Mucosa of descending colon (tissue), 3 donors: ENCODE data around the gene HERC5. TPM values are rescaled to one million over a fixed set of nuclear protein-coding genes. Genes with fewer than 3 reads are reported as not detected.
A peak's percentile ranks its signal among the peaks of the same experiment; 100 is the strongest.

ENCODE experiments used
- ATAC-seq: fragments of 200-7000 bp; cut with Tn5 transposase; one replicate; pipeline ENCODE4 v1.9.1; 2020; ENCODE audit warnings: mild to moderate bottlenecking, moderate library complexity
- DNase-seq, 3 donors: peaks; one replicate each; pipeline ENCODE4 v3.0.0-alpha.2; 2020
- H3K36me3 ChIP-seq: fragments of 200-600 bp; one replicate; pipeline ENCODE4 v1.8.0; 2021; ENCODE audit warnings: low read depth, mild to moderate bottlenecking
- H3K4me1 ChIP-seq: fragments of 200-600 bp; one replicate; pipeline ENCODE4 v1.8.0; 2021; ENCODE audit warnings: low read depth, mild to moderate bottlenecking
- H3K4me3 ChIP-seq: fragments of 200-600 bp; one replicate; pipeline ENCODE4 v1.8.0; 2021; ENCODE audit warnings: mild to moderate bottlenecking
- H3K9me3 ChIP-seq: fragments of 200-600 bp; one replicate; pipeline ENCODE4 v1.8.0; 2021; ENCODE audit warnings: mild to moderate bottlenecking
- intact Hi-C, 2 donors: fragments of 100-400 bp; cut with DNase I in 1 of 2; cut with micrococcal nuclease in 1 of 2; formaldehyde crosslinking; loops; one replicate each; pipeline versions ENCODE4 v1.11.0 to v1.11.1; 2022; cut with DNase I, micrococcal nuclease
- total RNA-seq, 3 donors: library from RNA; stranded (reverse); fragmentation: NEBNext Ultra II Directional in 2 of 3; extraction: Animal tissue kit (Norgen Biotek cat#: 25700) in 2 of 3; gene quantifications; one replicate each; pipeline versions ENCODE4 v1.2.1 to v1.2.4, GENCODE V29; 2021 to 2023
- TF ChIP-seq, protein P1 (sequence below): fragments of 200-600 bp; IDR thresholded peaks from one replicate; pipeline ENCODE4 v1.8.0; 2022; ENCODE audit warnings: antibody characterized with exemption, mild to moderate bottlenecking
- donor health status: DM: no; HTN: no; CAD: no; lungs with moderate emphysema.
- donor health status: DM: no; HTN: no; CAD: no.
- donor health status: DM: no; HTN: yes; CAD: no.

The HERC5 gene
- total RNA-seq, 3 donors from 2014 or later, result 1.8 to 4.0 (median 1.9) TPM

DNA sequence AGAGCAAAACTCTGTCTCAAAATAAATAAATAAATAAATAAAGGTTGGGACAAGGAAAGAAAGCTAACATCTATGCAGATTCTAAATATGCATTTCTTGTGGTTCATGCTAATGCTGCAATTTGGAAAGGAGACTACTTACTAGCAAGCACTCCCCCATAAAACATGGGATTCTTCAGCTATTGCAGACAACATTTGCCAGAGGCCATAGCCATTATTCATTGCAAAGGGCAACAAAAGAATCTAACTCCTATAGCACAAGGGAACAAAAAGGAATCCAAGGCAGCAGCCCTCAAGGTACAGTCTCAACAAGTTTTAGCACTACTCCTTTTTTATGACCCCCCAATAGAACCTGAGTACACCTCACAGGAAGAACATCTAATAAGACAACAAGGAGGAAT, 8.0 kb upstream of the HERC5 start:
- DNase-seq (no peak), ATAC-seq (no peak)
- TF ChIP-seq, protein P1, sequence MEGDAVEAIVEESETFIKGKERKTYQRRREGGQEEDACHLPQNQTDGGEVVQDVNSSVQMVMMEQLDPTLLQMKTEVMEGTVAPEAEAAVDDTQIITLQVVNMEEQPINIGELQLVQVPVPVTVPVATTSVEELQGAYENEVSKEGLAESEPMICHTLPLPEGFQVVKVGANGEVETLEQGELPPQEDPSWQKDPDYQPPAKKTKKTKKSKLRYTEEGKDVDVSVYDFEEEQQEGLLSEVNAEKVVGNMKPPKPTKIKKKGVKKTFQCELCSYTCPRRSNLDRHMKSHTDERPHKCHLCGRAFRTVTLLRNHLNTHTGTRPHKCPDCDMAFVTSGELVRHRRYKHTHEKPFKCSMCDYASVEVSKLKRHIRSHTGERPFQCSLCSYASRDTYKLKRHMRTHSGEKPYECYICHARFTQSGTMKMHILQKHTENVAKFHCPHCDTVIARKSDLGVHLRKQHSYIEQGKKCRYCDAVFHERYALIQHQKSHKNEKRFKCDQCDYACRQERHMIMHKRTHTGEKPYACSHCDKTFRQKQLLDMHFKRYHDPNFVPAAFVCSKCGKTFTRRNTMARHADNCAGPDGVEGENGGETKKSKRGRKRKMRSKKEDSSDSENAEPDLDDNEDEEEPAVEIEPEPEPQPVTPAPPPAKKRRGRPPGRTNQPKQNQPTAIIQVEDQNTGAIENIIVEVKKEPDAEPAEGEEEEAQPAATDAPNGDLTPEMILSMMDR, result no peak
- Histone ChIP-seq H3K36me3 (no peaks in the 10 kb centered on the region), H3K4me3 (no peak overlapping the region), H3K9me3 (no peaks in the 10 kb centered on the region), H3K4me1 (no peaks in the 10 kb centered on the region)
- intact Hi-C loops, result no loop called here

DNA sequence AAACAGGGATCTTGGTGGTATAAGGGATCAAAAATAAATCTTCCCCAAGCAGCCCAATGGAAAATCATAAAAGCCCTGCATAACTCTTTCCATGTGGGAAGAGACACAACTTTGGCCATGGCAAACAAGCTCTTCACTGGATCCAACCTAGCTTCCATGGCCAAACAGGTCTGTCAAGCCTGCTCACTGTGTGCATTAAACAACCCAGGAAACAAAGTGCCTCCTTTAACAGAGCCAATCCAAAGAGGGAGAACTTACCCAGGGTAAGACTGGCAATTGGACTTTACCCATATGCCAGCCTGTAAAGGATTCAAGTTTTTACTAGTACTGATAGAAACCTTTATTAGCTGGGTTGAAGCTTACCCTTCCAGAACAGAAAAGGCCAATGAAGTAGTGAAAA, 7.6 kb upstream of the HERC5 start:
- TF ChIP-seq, protein P1, result no peak
- Histone ChIP-seq H3K4me3 (no peak overlapping the region), H3K36me3 (no peaks in the 10 kb centered on the region), H3K9me3 (no peaks in the 10 kb centered on the region), H3K4me1 (no peaks in the 10 kb centered on the region)
- intact Hi-C loops, result no loop called here
- DNase-seq (peak in 1 of 3 donors; percentile 19), ATAC-seq (peak; percentile 78)

DNA sequence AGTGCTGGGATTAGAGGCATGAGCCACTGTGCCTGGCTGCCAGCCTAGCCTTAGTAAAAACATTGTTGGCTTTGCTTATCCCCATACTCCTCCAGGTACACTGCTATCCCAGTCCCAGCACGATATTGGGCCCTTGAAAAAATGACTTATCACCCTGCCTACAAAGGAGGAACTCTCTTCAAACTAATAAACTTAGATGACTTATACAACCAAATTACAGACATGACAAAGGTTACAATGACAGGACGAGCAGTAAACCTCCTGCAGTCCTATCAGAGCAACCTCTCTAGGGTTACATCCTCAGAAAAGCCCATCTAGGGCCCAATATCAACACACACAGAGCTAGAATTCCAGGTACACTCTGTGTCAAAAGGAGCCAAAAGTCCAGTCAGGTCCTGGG, 5.7 kb upstream of the HERC5 start:
- intact Hi-C loops, result no loop called here
- peak; percentile 77 for ATAC-seq
- TF ChIP-seq, protein P1, result no peak
- H3K4me1 ChIP-seq, result no peaks in the 10 kb centered on the region
- no peaks in the 10 kb centered on the region for H3K36me3 ChIP-seq
- no peaks in the 10 kb centered on the region for H3K9me3 ChIP-seq
- DNase-seq, result no peak
- H3K4me3 ChIP-seq, result no peak overlapping the region

DNA sequence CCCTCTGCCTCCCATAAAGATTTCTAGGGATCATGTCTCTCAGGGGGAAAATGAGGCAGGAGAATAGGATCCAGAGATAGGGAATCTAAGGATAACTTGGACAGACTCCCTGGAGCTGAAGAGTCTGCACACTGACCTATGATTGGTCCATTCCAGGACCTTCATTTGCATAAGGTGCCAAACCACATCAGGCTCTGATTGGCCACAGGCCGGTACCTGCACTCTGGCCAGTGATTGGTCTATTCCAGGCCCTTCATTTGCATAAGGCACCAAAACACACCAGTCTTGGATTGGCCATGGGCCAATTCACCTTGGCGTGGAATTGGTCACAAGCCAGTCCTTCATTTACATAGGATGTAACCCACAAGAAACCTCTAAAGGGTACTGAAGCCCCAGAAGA, 4.0 kb upstream of the HERC5 start:
- intact Hi-C loops, result no loop called here
- Histone ChIP-seq H3K9me3 (no peaks in the 10 kb centered on the region), H3K4me3 (no peak overlapping the region), H3K36me3 (no peaks in the 10 kb centered on the region), H3K4me1 (no peaks in the 10 kb centered on the region)
- DNase-seq, result no peak
- TF ChIP-seq, protein P1, result no peak
- no peak for ATAC-seq

DNA sequence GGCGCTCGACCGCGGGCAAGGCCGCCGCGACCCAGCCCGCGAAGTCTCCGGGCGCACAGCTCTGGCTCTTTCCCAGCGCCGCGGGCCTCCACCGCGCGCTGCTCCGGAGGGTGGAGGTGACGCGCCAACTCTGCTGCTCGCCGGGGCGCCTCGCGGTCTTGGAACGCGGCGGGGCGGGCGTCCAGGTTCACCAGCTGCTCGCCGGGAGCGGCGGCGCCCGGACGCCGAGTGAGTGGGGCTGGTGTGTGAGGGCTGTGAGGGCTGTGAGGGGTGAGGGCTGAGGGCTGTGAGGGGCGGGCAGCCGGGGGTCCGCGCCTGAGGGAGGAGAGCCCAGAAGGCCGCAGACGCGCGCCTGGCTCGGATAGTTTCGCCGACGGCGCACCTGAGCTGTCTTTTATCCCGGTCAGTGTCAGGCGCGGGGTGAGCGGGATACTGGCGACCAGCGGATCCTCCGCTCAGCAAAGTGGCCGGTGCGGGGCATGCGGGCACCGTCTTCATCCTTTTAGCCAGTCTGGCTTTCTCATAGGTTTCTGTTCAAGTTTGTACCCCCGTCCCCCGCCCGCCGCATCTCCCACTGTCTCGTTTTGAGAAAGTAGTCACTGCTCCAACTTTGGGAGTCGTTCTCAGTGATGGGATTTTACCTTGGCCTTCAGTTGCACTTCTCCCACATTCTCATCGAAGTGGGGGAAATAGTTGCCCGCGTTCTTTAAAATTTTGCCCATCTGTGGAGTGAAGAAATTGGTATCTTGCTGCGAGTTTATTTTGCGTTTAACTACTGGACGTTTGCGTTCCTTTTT, 586 bp downstream of the HERC5 start:
- H3K36me3 ChIP-seq, result no peaks in the 10 kb centered on the region
- TF ChIP-seq, protein P1, result no peak
- intact Hi-C loops, result loop anchor here in 1 of 2 donors (5.0 kb wide), 1 partner anchor 80 kb away; the partner anchor contains the start of gene HERC6
- H3K4me3 ChIP-seq, result peak overlapping the region; percentile 3
- ATAC-seq (peak; percentile 61), DNase-seq (peak; percentile 31 to 74 (median 66))
- no peaks in the 10 kb centered on the region for H3K9me3 ChIP-seq
- H3K4me1 ChIP-seq, result no peaks in the 10 kb centered on the region
